Neuron (in vitro differentiated cells): ENCODE data around the gene ELOVL5.

Source experiments
- H2AFZ ChIP-seq: one replicate; pipeline ENCODE4 v1.6.1; 2013; ENCODE audit warnings: low read depth, mild to moderate bottlenecking, inconsistent platforms, low read length, moderate library complexity
- H3K27me3 ChIP-seq: one replicate; pipeline ENCODE4 v1.6.1; 2013; ENCODE audit warnings: low read length; ENCODE audit not compliant: insufficient read depth
- H3K36me3 ChIP-seq: one replicate; pipeline ENCODE4 v1.6.1; 2013; ENCODE audit warnings: low read length; ENCODE audit not compliant: insufficient read depth
- H3K4me1 ChIP-seq: one replicate; pipeline ENCODE4 v1.6.1; 2013; ENCODE audit warnings: low read length; ENCODE audit not compliant: insufficient read depth
- H3K4me3 ChIP-seq: 2 replicates; pipeline ENCODE4 v1.5.1; 2013; ENCODE audit warnings: mild to moderate bottlenecking, low read length, moderate library complexity
- H3K9me3 ChIP-seq: one replicate; pipeline ENCODE4 v1.6.1; 2013; ENCODE audit warnings: low read length

The ELOVL5 gene

GRCh38 chr6:53240761-53241160 lies 108.0 kb downstream of the ELOVL5 start:
- no peak overlapping the region for H2AFZ ChIP-seq
- H3K4me1 ChIP-seq = no peaks in the 10 kb centered on the region
- no peaks in the 10 kb centered on the region for H3K27me3 ChIP-seq
- H3K4me3 ChIP-seq = no peak overlapping the region
- no peaks in the 10 kb centered on the region for H3K36me3 ChIP-seq
- H3K9me3 ChIP-seq = no peaks in the 10 kb centered on the region

- no peaks in the 10 kb centered on the region for H3K36me3 ChIP-seq
- no peaks in the 10 kb centered on the region for H3K4me1 ChIP-seq
- no peak overlapping the region for H2AFZ ChIP-seq
- no peak overlapping the region for H3K4me3 ChIP-seq
- no peaks in the 10 kb centered on the region for H3K27me3 ChIP-seq
- no peaks in the 10 kb centered on the region for H3K9me3 ChIP-seq
Measured at GRCh38 chr6:53240139-53240538, 108.6 kb downstream of the ELOVL5 start.

GRCh38 chr6:53239526-53239925 lies 109.2 kb downstream of the ELOVL5 start:
- Histone ChIP-seq H3K36me3 (no peaks in the 10 kb centered on the region), H2AFZ (no peak overlapping the region), H3K4me1 (no peaks in the 10 kb centered on the region), H3K4me3 (no peak overlapping the region), H3K9me3 (no peaks in the 10 kb centered on the region), H3K27me3 (no peaks in the 10 kb centered on the region)

GRCh38 chr6:53238311-53238710 lies 110.4 kb downstream of the ELOVL5 start:
- Histone ChIP-seq H3K36me3 (no peaks in the 10 kb centered on the region), H3K27me3 (no peaks in the 10 kb centered on the region), H3K9me3 (no peaks in the 10 kb centered on the region), H2AFZ (no peak overlapping the region), H3K4me3 (no peak overlapping the region), H3K4me1 (no peaks in the 10 kb centered on the region)

GRCh38 chr6:53236241-53236640 lies 112.5 kb downstream of the ELOVL5 start:
- no peaks in the 10 kb centered on the region for H3K4me1 ChIP-seq
- no peak overlapping the region for H3K4me3 ChIP-seq
- no peaks in the 10 kb centered on the region for H3K9me3 ChIP-seq
- H3K27me3 ChIP-seq = no peaks in the 10 kb centered on the region
- H2AFZ ChIP-seq = no peak overlapping the region
- H3K36me3 ChIP-seq = no peaks in the 10 kb centered on the region

GRCh38 chr6:53235508-53235907 lies 113.2 kb downstream of the ELOVL5 start:
- Histone ChIP-seq H3K4me3 (no peak overlapping the region), H3K9me3 (no peaks in the 10 kb centered on the region), H3K27me3 (no peaks in the 10 kb centered on the region), H3K4me1 (no peaks in the 10 kb centered on the region), H3K36me3 (no peaks in the 10 kb centered on the region), H2AFZ (no peak overlapping the region)

DNA sequence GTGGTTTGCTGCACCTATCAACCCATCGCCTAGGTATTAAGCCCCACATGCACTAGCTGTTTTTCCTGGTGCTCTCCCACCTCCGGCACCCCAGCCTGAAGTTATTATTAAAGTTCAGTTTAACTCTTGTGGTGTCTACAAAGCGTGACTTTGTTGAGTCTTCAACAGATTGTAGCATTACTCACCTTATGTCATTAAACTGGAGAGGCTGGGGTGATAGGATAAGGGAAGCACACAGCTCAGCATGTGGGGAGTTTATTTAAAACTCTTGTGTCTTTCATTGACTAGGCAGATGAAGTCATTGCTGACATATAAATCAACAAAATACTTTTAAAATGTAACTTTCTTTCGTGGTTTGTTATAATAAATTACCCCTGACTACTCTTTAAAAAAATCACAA lies 115.4 kb downstream of the ELOVL5 start:
- no peak overlapping the region for H2AFZ ChIP-seq
- H3K9me3 ChIP-seq = no peaks in the 10 kb centered on the region
- H3K36me3 ChIP-seq = no peaks in the 10 kb centered on the region
- H3K27me3 ChIP-seq = no peaks in the 10 kb centered on the region
- no peaks in the 10 kb centered on the region for H3K4me1 ChIP-seq
- H3K4me3 ChIP-seq = no peak overlapping the region

DNA sequence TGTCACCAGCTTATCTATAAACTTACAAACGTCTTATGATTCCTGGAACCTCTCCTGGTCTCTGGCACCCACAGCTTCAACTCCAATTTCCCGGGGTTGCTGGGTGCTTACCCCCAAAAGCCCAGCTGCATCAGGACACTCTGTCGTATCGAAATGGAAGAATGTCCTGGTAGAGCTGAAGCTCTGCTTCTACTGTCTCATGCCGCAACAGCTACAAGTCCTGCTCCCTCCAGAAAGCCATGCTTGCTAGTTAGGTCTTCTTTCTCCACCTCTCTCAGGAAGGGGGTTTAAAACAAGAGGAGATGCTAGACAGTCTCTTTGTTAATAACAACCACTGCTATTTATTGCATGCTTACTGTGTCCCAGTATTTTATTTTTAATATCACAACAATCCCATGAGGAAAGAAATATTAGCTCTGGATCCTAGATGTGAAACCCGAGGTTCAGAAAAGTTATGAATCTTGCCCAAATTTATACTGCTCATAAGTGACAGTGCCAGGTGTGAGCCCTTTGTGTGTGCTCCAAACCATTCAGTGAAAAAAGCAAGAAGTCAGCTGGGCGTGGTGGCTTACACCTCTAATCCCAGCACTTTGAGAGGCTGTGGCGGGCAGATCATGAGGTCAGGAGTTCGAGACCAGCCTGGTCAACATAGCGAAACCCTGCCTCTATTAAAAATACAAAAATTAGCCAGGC lies 117.8 kb downstream of the ELOVL5 start:
- Histone ChIP-seq H3K9me3 (no peaks in the 10 kb centered on the region), H3K27me3 (no peaks in the 10 kb centered on the region), H3K36me3 (no peaks in the 10 kb centered on the region), H3K4me1 (no peaks in the 10 kb centered on the region), H2AFZ (no peak overlapping the region), H3K4me3 (no peak overlapping the region)

GRCh38 chr6:53227847-53228246 lies 120.9 kb downstream of the ELOVL5 start:
- no peak overlapping the region for H3K4me3 ChIP-seq
- H2AFZ ChIP-seq = no peak overlapping the region
- H3K4me1 ChIP-seq = no peaks in the 10 kb centered on the region
- no peaks in the 10 kb centered on the region for H3K27me3 ChIP-seq
- H3K9me3 ChIP-seq = no peaks in the 10 kb centered on the region
- H3K36me3 ChIP-seq = no peaks in the 10 kb centered on the region

DNA sequence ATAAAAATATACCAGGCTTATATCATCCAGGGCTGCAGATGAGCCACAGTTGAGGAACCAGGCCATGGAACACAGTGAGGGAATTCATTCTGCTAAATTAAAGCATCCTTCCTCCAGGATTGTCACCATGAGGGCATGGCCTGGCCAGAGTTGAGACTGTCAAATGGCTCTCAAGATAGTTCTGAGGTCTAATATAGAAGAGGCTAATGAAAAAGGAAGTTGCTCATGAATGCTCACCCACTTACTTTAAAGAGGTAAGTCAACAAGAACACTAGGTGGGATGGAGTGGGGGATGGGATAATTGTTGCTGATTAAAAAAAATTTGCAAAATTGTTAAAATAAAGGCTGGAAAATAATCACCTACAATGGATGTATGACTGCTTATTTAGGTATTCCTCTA lies 128.1 kb downstream of the ELOVL5 start:
- Histone ChIP-seq H2AFZ (no peak overlapping the region), H3K4me1 (no peaks in the 10 kb centered on the region), H3K27me3 (no peaks in the 10 kb centered on the region), H3K4me3 (no peak overlapping the region), H3K36me3 (no peaks in the 10 kb centered on the region), H3K9me3 (no peaks in the 10 kb centered on the region)
